SU-DHL-6 (cell line): ENCODE measurements around the gene MYLK.

Experiments
- H2AFZ ChIP-seq: fragments of 200-600 bp; sonication (generic); 2 replicates; pipeline ENCODE4 v1.6.1; 2014; ENCODE audit warnings: low read depth, mild to moderate bottlenecking, moderate library complexity, mixed read lengths, antibody characterized with exemption, low read length; ENCODE audit not compliant: severe bottlenecking
- H3F3A ChIP-seq: fragments of 200-600 bp; shearing (Covaris generic); 2 replicates; pipeline ENCODE4 v1.6.0; 2016; ENCODE audit warnings: antibody characterized with exemption, mild to moderate bottlenecking; ENCODE audit not compliant: insufficient read depth
- H3K27ac ChIP-seq: fragments of 200-600 bp; sonication (generic); 2 replicates; pipeline ENCODE4 v1.5.1; 2016; ENCODE audit warnings: low read depth, mild to moderate bottlenecking, low read length, moderate library complexity, mixed read lengths
- H3K27me3 ChIP-seq: fragments of 200-600 bp; sonication (generic), shearing (Covaris generic); 2 replicates; pipeline ENCODE4 v1.6.0; 2014; ENCODE audit warnings: mild to moderate bottlenecking, low read length
- H3K36me3 ChIP-seq: fragments of 200-600 bp; sonication (generic); 2 replicates; pipeline ENCODE4 v1.6.1; 2014; ENCODE audit warnings: mild to moderate bottlenecking, low read length, mixed read lengths
- H3K4me2 ChIP-seq: fragments of 300-600, 200-600 bp; shearing (Covaris generic), sonication (generic); 2 replicates; pipeline ENCODE4 v1.6.0; 2014; ENCODE audit warnings: low read length, low read depth, mild to moderate bottlenecking; ENCODE audit not compliant: poor library complexity, severe bottlenecking
- H3K4me3 ChIP-seq: fragments of 200-600 bp; sonication (generic); 2 replicates; pipeline ENCODE4 v1.5.1; 2014; ENCODE audit warnings: antibody characterized with exemption, low read length, mild to moderate bottlenecking, mixed read lengths; ENCODE audit not compliant: insufficient read depth, poor library complexity, severe bottlenecking
- H3K79me2 ChIP-seq: fragments of 200-600 bp; sonication (generic); 2 replicates; pipeline ENCODE4 v1.6.1; 2014; ENCODE audit warnings: mild to moderate bottlenecking, low read length, moderate library complexity; ENCODE audit not compliant: insufficient read depth
- H3K9ac ChIP-seq: fragments of 200-600 bp; sonication (generic); 2 replicates; pipeline ENCODE4 v1.7.0; 2014; ENCODE audit warnings: mild to moderate bottlenecking, low read length
- H3K9me2 ChIP-seq: fragments of 200-600 bp; sonication (generic); replicated peaks from 2 replicates; pipeline ENCODE4 v1.6.1; 2014; ENCODE audit warnings: low read length; ENCODE audit not compliant: insufficient read depth
- H3K9me3 ChIP-seq: fragments of 200-600 bp; sonication (generic); 2 replicates; pipeline ENCODE4 v1.6.1; 2014; ENCODE audit warnings: low read length, mixed read lengths; ENCODE audit not compliant: insufficient read depth
- H4K20me1 ChIP-seq: fragments of 200-600 bp; sonication (generic); 2 replicates; pipeline ENCODE4 v1.6.1; 2014; ENCODE audit warnings: low read depth, mild to moderate bottlenecking, antibody characterized with exemption, low read length, moderate library complexity, mixed read lengths
- EZH2phosphoT487 ChIP-seq: fragments of 200-600 bp; sonication (generic), shearing (Covaris generic); conservative IDR thresholded peaks from 2 replicates; pipeline ENCODE4 v1.6.1; 2018; ENCODE audit warnings: mild to moderate bottlenecking, antibody characterized with exemption, low read length, moderate library complexity, mixed read lengths
- TF ChIP-seq, protein P1 (sequence below): fragments of 200-600 bp; sonication (generic); IDR thresholded peaks from one replicate; pipeline ENCODE4 v1.5.1; 2017; ENCODE audit warnings: antibody characterized with exemption, mild to moderate bottlenecking, low read length, moderate library complexity; ENCODE audit not compliant: insufficient read depth, poor library complexity, severe bottlenecking

MYLK gene

GRCh38 chr3:123571264-123571972 lies 312.7 kb downstream of the MYLK start:
- Histone ChIP-seq H2AFZ (no peak overlapping the region), H4K20me1 (no peaks in the 10 kb centered on the region), H3K9me3 (no peaks in the 10 kb centered on the region), H3K4me3 (no peak overlapping the region), H3K4me2 (no peak overlapping the region), H3K36me3 (no peaks in the 10 kb centered on the region; the same call in 1 of the 2 replicates), H3K9me2 (no peaks in the 10 kb centered on the region), H3K9ac (no peak overlapping the region), H3F3A (no peaks in the 10 kb centered on the region), H3K27me3 (no peaks in the 10 kb centered on the region), H3K27ac (no peak overlapping the region), H3K79me2 (no peaks in the 10 kb centered on the region)
- TF ChIP-seq, protein P1, sequence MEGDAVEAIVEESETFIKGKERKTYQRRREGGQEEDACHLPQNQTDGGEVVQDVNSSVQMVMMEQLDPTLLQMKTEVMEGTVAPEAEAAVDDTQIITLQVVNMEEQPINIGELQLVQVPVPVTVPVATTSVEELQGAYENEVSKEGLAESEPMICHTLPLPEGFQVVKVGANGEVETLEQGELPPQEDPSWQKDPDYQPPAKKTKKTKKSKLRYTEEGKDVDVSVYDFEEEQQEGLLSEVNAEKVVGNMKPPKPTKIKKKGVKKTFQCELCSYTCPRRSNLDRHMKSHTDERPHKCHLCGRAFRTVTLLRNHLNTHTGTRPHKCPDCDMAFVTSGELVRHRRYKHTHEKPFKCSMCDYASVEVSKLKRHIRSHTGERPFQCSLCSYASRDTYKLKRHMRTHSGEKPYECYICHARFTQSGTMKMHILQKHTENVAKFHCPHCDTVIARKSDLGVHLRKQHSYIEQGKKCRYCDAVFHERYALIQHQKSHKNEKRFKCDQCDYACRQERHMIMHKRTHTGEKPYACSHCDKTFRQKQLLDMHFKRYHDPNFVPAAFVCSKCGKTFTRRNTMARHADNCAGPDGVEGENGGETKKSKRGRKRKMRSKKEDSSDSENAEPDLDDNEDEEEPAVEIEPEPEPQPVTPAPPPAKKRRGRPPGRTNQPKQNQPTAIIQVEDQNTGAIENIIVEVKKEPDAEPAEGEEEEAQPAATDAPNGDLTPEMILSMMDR, result no peak
- TF ChIP-seq EZH2phosphoT487, result no peak

GRCh38 chr3:123568875-123569274 lies 315.3 kb downstream of the MYLK start:
- Histone ChIP-seq H3K4me2 (no peak overlapping the region), H4K20me1 (no peaks in the 10 kb centered on the region), H3K9me3 (no peaks in the 10 kb centered on the region), H3F3A (no peaks in the 10 kb centered on the region), H3K27me3 (no peaks in the 10 kb centered on the region), H3K9me2 (no peaks in the 10 kb centered on the region), H2AFZ (no peak overlapping the region), H3K9ac (no peak overlapping the region), H3K79me2 (no peaks in the 10 kb centered on the region), H3K27ac (no peak overlapping the region), H3K36me3 (no peaks in the 10 kb centered on the region; the same call in 1 of the 2 replicates), H3K4me3 (no peak overlapping the region)
- TF ChIP-seq, protein P1, result no peak
- TF ChIP-seq EZH2phosphoT487, result no peak

DNA sequence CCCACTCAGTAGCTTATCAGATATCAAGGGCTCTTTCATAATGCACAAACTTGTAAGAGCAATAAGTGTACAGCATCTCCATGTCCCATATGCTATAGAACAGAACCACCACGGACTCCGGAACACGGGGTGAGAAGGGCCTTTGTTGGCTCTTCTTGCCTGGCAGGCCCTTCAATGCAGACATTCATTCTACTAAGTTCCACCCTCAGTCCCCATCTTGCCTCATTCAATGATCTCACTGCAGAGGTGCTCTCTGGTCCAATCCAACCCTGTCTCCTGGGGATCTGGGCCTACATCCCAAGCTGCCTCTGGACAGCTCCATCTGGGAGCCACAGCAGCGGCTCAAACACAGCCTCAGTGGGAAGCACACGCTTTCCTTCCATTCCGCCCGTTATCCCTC lies 316.1 kb downstream of the MYLK start:
- Histone ChIP-seq H3K27me3 (no peaks in the 10 kb centered on the region), H3K9me3 (no peaks in the 10 kb centered on the region), H3F3A (no peaks in the 10 kb centered on the region), H2AFZ (no peak overlapping the region), H4K20me1 (no peaks in the 10 kb centered on the region), H3K9me2 (no peaks in the 10 kb centered on the region), H3K9ac (no peak overlapping the region), H3K79me2 (no peaks in the 10 kb centered on the region), H3K36me3 (no peaks in the 10 kb centered on the region; the same call in 1 of the 2 replicates), H3K27ac (no peak overlapping the region), H3K4me2 (no peak overlapping the region), H3K4me3 (no peak overlapping the region)
- no peak for TF ChIP-seq EZH2phosphoT487
- TF ChIP-seq, protein P1, result no peak
